Fibroblast of lung (primary cell): Measurements from ENCODE around the gene CRELD2. TPM values are rescaled to one million over a fixed set of nuclear protein-coding genes. Genes with fewer than 3 reads are reported as not detected.

Experiments
- DNase-seq, 2 donors: peaks; one replicate each; pipeline versions ENCODE4 v3.0.0 to v3.0.0-alpha.2; 2010; ENCODE audit warnings: low read depth in 2 of 2
- H2AFZ ChIP-seq: 2 replicates; pipeline ENCODE4 v1.5.1; 2012; ENCODE audit warnings: low read length, control low read depth, inconsistent platforms
- H3K27ac ChIP-seq: 2 replicates; pipeline ENCODE4 v1.5.1; 2011; ENCODE audit warnings: low read length, control low read depth; ENCODE audit not compliant: insufficient read depth
- H3K27me3 ChIP-seq: 2 replicates; pipeline ENCODE4 v1.5.1; 2011; ENCODE audit warnings: mild to moderate bottlenecking, low read length; ENCODE audit not compliant: control insufficient read depth, insufficient read depth
- H3K36me3 ChIP-seq: 2 replicates; pipeline ENCODE4 v1.5.1; 2011; ENCODE audit warnings: low read length; ENCODE audit not compliant: control insufficient read depth, insufficient read depth
- H3K4me1 ChIP-seq: 2 replicates; pipeline ENCODE4 v1.5.1; 2011; ENCODE audit warnings: low read length; ENCODE audit not compliant: control insufficient read depth, insufficient read depth; ENCODE audit errors: extremely low read depth
- H3K4me2 ChIP-seq: 2 replicates; pipeline ENCODE4 v1.5.1; 2011; ENCODE audit warnings: low read length, control low read depth; ENCODE audit not compliant: insufficient read depth; ENCODE audit errors: extremely low read depth
- H3K4me3 ChIP-seq, 4 experiments: fragments of 200-600 bp in 1 of 4; sonication (generic) in 1 of 4; replicated peaks in 1 of 4; 2 replicates each; pipeline ENCODE4 v1.5.1; 2011 to 2016; ENCODE audit warnings: low read length in 4 of 4, low read depth in 3 of 4, mild to moderate bottlenecking in 3 of 4, control low read depth in 2 of 4, inconsistent platforms in 1 of 4, mixed read lengths in 1 of 4; ENCODE audit not compliant: insufficient read depth in 1 of 4; ENCODE audit errors: control extremely low read depth in 1 of 4
- H3K79me2 ChIP-seq: 2 replicates; pipeline ENCODE4 v1.5.1; 2012; ENCODE audit warnings: mild to moderate bottlenecking, low read length, inconsistent platforms; ENCODE audit not compliant: control insufficient read depth, insufficient read depth
- H3K9ac ChIP-seq: 2 replicates; pipeline ENCODE4 v1.5.1; 2011; ENCODE audit warnings: mild to moderate bottlenecking, low read length, control low read depth; ENCODE audit not compliant: insufficient read depth
- H3K9me3 ChIP-seq: 2 replicates; pipeline ENCODE4 v1.5.1; 2012; ENCODE audit warnings: low read depth, low read length; ENCODE audit not compliant: control insufficient read depth, insufficient read depth
- H4K20me1 ChIP-seq: 2 replicates; pipeline ENCODE4 v1.5.1; 2011; ENCODE audit warnings: low read length; ENCODE audit not compliant: control insufficient read depth, insufficient read depth; ENCODE audit errors: extremely low read depth
- CTCF ChIP-seq, 2 donors: IDR thresholded peaks in 1 of 2; conservative IDR thresholded peaks in 1 of 2; 1 replicate in 1 of 2; 2 replicates in 1 of 2; pipeline ENCODE4 v1.5.1; 2011 to 2012; ENCODE audit warnings: low read length in 2 of 2, control low read depth in 1 of 2, inconsistent platforms in 1 of 2, low read depth in 1 of 2, mild to moderate bottlenecking in 1 of 2
- EZH2 ChIP-seq: IDR thresholded peaks from 2 replicates; pipeline ENCODE4 v1.5.1; 2012; ENCODE audit warnings: low read length, control low read depth, mild to moderate bottlenecking; ENCODE audit errors: missing control alignments
- polyA plus RNA-seq, 2 donors: library from polyadenylated mRNA; depleted of rRNA in 1 of 2; stranded (reverse) in 1 of 2; unstranded in 1 of 2; fragments of >200 nt; gene quantifications; 2 replicates each; pipeline ENCODE4 v1.2.1, GENCODE V29; 2011 to 2012; ENCODE audit warnings: missing spikeins in 1 of 2
- total RNA-seq: library from RNA; depleted of rRNA; stranded (reverse); fragments of >200 nt; gene quantifications from 2 replicates; pipeline ENCODE4 v1.2.1, GENCODE V29; 2014

The CRELD2 gene
- total and polyA plus RNA-seq, 2 donors (not counting 1 experiment from before 2014, with no cell fraction given): 45.3 to 56.6 TPM

- Histone ChIP-seq H3K27ac (no peak overlapping the region), H3K27me3 (no peaks in the 10 kb centered on the region), H2AFZ (no peak overlapping the region), H3K36me3 (peaks cover 18% of the 10 kb centered on the region), H3K79me2 (peaks cover 23% of the 10 kb centered on the region), H3K9me3 (no peaks in the 10 kb centered on the region), H3K4me1 (peaks cover 2% of the 10 kb centered on the region), H4K20me1 (no peaks in the 10 kb centered on the region), H3K4me3 (no peak overlapping the region), H3K4me2 (no peak overlapping the region), H3K9ac (no peak overlapping the region)
- no peak for TF ChIP-seq CTCF (conservative IDR thresholded peaks at IDR 0.05 in 1 of 2, IDR thresholded peaks at IDR 0.05 in 1 of 2; ENCODE audit: low read depth in 1 of 2, low read length in 2 of 2)
- no peak for TF ChIP-seq EZH2
- DNase-seq: no peak
These were observed 31.9 kb upstream of the CRELD2 start for GRCh38 chr22:49886346-49887063.

DNA sequence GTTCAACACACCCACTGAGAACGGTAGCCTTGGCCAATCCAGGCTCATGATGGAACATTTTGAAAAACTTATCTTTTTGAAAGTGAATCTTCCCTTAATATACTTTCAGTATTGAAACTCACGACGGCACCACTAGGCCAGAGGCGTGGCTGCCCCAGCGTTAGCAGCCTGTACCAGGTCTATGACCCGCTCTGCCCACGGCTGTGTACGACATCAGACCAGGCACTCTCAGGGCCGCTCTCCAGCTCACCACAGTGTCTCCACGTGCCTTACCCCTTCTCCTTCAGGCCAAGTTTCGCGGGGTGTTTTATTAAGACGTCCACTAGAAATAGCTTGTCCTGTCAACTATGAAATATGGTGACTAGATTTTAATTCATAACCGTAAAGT, 31.4 kb upstream of the CRELD2 start:
- Histone ChIP-seq H3K4me1 (peaks cover 2% of the 10 kb centered on the region), H3K27ac (no peak overlapping the region), H2AFZ (no peak overlapping the region), H3K4me2 (no peak overlapping the region), H3K36me3 (peaks cover 18% of the 10 kb centered on the region), H4K20me1 (no peaks in the 10 kb centered on the region), H3K9me3 (no peaks in the 10 kb centered on the region), H3K4me3 (no peak overlapping the region), H3K27me3 (no peaks in the 10 kb centered on the region), H3K79me2 (peaks cover 20% of the 10 kb centered on the region), H3K9ac (no peak overlapping the region)
- TF ChIP-seq CTCF (conservative IDR thresholded peaks at IDR 0.05 in 1 of 2, IDR thresholded peaks at IDR 0.05 in 1 of 2; ENCODE audit: low read depth in 1 of 2, low read length in 2 of 2) (no peak), EZH2 (no peak)
- no peak for DNase-seq

- Histone ChIP-seq H2AFZ (no peak overlapping the region), H3K4me2 (no peak overlapping the region), H3K9me3 (no peaks in the 10 kb centered on the region), H3K27ac (no peak overlapping the region), H3K4me3 (no peak overlapping the region), H3K27me3 (no peaks in the 10 kb centered on the region), H3K79me2 (peaks cover 15% of the 10 kb centered on the region), H3K4me1 (no peaks in the 10 kb centered on the region), H4K20me1 (no peaks in the 10 kb centered on the region), H3K36me3 (peaks cover 20% of the 10 kb centered on the region), H3K9ac (no peak overlapping the region)
- no peak for DNase-seq
- TF ChIP-seq CTCF (conservative IDR thresholded peaks at IDR 0.05 in 1 of 2, IDR thresholded peaks at IDR 0.05 in 1 of 2; ENCODE audit: low read depth in 1 of 2, low read length in 2 of 2) (no peak), EZH2 (no peak)
These were observed 30.7 kb upstream of the CRELD2 start for GRCh38 chr22:49887702-49888101.
